Measurements from ENCODE around the gene JKAMP. TPM values are rescaled to one million over a fixed set of nuclear protein-coding genes. Genes with fewer than 3 reads are reported as not detected.

JKAMP gene
- total RNA-seq, 1 experiment from 2014 or later = 46.5 TPM

GRCh38 chr14:59530349-59530748 is 46.0 kb downstream of the JKAMP start:
- ChIA-PET CTCF (no interaction called here), RAD21 (ENCODE audit: low non-redundant PET in 1 of 2, low total read pairs in 2 of 2, uncharacterized antibody in 2 of 2, unreplicated experiment in 2 of 2) (no interaction called here), POLR2A (no interaction called here)
- Histone ChIP-seq H3K9me3 (ENCODE audit: control insufficient read depth in 1 of 2, insufficient read depth in 1 of 2, low read depth in 1 of 2, low read length in 2 of 2) (0 out of 4 replicates have a peak, but pooled peaks cover 0 to 4% of the 10 kb centered on the region in 2 experiments), H3K27ac (ENCODE audit: low read depth, low read length) (no peak overlapping the region), H3K36me3 (ENCODE audit: control insufficient read depth in 1 of 2, insufficient read depth in 2 of 2, low read length in 2 of 2) (no peaks in the 10 kb centered on the region), H3K27me3 (ENCODE audit: insufficient read depth, low read length) (no peaks in the 10 kb centered on the region), H2AFZ (ENCODE audit: low read depth, low read length, poor library complexity, severe bottlenecking) (no peak overlapping the region), H3K4me1 (ENCODE audit: control insufficient read depth in 1 of 2, insufficient read depth in 2 of 2, low read length in 2 of 2) (no peaks in the 10 kb centered on the region), H4K20me1 (ENCODE audit: insufficient read depth) (no peaks in the 10 kb centered on the region), H3K4me3 (replicated peaks in 1 of 2; ENCODE audit: low read depth in 1 of 2, low read length in 2 of 2) (no peak overlapping the region), H3K79me2 (ENCODE audit: insufficient read depth, low read length) (no peaks in the 10 kb centered on the region), H3K9ac (ENCODE audit: low read length) (no peak overlapping the region), H3K4me2 (ENCODE audit: low read length) (no peak overlapping the region), H3K9me2 (ENCODE audit: insufficient read depth) (no peaks in the 10 kb centered on the region)
- intact Hi-C loops (cut with micrococcal nuclease) = no loop called here
- TF ChIP-seq SRF (IDR thresholded peaks at IDR 0.05; ENCODE audit: low read depth) (no peak), FOSL1 (IDR thresholded peaks at IDR 0.05; ENCODE audit: low read depth) (no peak), ZBTB33 (IDR thresholded peaks at IDR 0.05; ENCODE audit: extremely low read depth, insufficient replicate concordance, low read length) (no peak), JUND (IDR thresholded peaks at IDR 0.05) (no peak), CBX3 (IDR thresholded peaks at IDR 0.05; ENCODE audit: low read depth) (no peak), EGR1 (IDR thresholded peaks at IDR 0.05; ENCODE audit: low read depth) (no peak), YY1 (IDR thresholded peaks at IDR 0.05; ENCODE audit: extremely low read depth, insufficient replicate concordance, low read depth, low read length) (no peak), EZH2phosphoT487 (IDR thresholded peaks at IDR 0.05; ENCODE audit: borderline replicate concordance) (no peak)
- TF ChIP-seq, protein P1, sequence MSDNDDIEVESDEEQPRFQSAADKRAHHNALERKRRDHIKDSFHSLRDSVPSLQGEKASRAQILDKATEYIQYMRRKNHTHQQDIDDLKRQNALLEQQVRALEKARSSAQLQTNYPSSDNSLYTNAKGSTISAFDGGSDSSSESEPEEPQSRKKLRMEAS (IDR thresholded peaks at IDR 0.05) = no peak
- BruUV-seq (replicated peaks) = no TSS peak
- no peak for DNase-seq (ENCODE audit: low read depth, low spot score)
- ATAC-seq = no peak

GRCh38 chr14:59532419-59532818 is 48.1 kb downstream of the JKAMP start:
- Histone ChIP-seq H4K20me1 (ENCODE audit: insufficient read depth) (no peaks in the 10 kb centered on the region), H3K9me2 (ENCODE audit: insufficient read depth) (no peaks in the 10 kb centered on the region), H3K9me3 (ENCODE audit: control insufficient read depth in 1 of 2, insufficient read depth in 1 of 2, low read depth in 1 of 2, low read length in 2 of 2) (0 out of 4 replicates have a peak, but pooled peaks cover 0 to 4% of the 10 kb centered on the region in 2 experiments), H3K9ac (ENCODE audit: low read length) (no peak overlapping the region), H3K27ac (ENCODE audit: low read depth, low read length) (no peak overlapping the region), H3K4me2 (ENCODE audit: low read length) (no peak overlapping the region), H3K36me3 (ENCODE audit: control insufficient read depth in 1 of 2, insufficient read depth in 2 of 2, low read length in 2 of 2) (no peaks in the 10 kb centered on the region), H3K27me3 (ENCODE audit: insufficient read depth, low read length) (no peaks in the 10 kb centered on the region), H3K4me1 (ENCODE audit: control insufficient read depth in 1 of 2, insufficient read depth in 2 of 2, low read length in 2 of 2) (no peaks in the 10 kb centered on the region), H2AFZ (ENCODE audit: low read depth, low read length, poor library complexity, severe bottlenecking) (no peak overlapping the region), H3K4me3 (replicated peaks in 1 of 2; ENCODE audit: low read depth in 1 of 2, low read length in 2 of 2) (no peak overlapping the region), H3K79me2 (ENCODE audit: insufficient read depth, low read length) (no peaks in the 10 kb centered on the region)
- no TSS peak for BruUV-seq (replicated peaks)
- intact Hi-C loops (cut with micrococcal nuclease) = no loop called here
- POLR2A ChIA-PET = no interaction called here
- ATAC-seq = no peak
- RAD21 ChIA-PET (ENCODE audit: low non-redundant PET in 1 of 2, low total read pairs in 2 of 2, uncharacterized antibody in 2 of 2, unreplicated experiment in 2 of 2) = no interaction called here
- CTCF ChIA-PET = no interaction called here
- no peak for DNase-seq (ENCODE audit: low read depth, low spot score)
- TF ChIP-seq RAD21 (IDR thresholded peaks at IDR 0.05; ENCODE audit: low read depth) = no peak
- TF ChIP-seq, protein P1 (IDR thresholded peaks at IDR 0.05) = no peak
- no peak for TF ChIP-seq POLR2A (IDR thresholded peaks at IDR 0.05; ENCODE audit: borderline replicate concordance, extremely low read depth, insufficient read depth, insufficient read length)
- no peak for TF ChIP-seq CBX3 (IDR thresholded peaks at IDR 0.05; ENCODE audit: low read depth)
- no peak for TF ChIP-seq EGR1 (IDR thresholded peaks at IDR 0.05; ENCODE audit: low read depth)
- TF ChIP-seq, protein P2, sequence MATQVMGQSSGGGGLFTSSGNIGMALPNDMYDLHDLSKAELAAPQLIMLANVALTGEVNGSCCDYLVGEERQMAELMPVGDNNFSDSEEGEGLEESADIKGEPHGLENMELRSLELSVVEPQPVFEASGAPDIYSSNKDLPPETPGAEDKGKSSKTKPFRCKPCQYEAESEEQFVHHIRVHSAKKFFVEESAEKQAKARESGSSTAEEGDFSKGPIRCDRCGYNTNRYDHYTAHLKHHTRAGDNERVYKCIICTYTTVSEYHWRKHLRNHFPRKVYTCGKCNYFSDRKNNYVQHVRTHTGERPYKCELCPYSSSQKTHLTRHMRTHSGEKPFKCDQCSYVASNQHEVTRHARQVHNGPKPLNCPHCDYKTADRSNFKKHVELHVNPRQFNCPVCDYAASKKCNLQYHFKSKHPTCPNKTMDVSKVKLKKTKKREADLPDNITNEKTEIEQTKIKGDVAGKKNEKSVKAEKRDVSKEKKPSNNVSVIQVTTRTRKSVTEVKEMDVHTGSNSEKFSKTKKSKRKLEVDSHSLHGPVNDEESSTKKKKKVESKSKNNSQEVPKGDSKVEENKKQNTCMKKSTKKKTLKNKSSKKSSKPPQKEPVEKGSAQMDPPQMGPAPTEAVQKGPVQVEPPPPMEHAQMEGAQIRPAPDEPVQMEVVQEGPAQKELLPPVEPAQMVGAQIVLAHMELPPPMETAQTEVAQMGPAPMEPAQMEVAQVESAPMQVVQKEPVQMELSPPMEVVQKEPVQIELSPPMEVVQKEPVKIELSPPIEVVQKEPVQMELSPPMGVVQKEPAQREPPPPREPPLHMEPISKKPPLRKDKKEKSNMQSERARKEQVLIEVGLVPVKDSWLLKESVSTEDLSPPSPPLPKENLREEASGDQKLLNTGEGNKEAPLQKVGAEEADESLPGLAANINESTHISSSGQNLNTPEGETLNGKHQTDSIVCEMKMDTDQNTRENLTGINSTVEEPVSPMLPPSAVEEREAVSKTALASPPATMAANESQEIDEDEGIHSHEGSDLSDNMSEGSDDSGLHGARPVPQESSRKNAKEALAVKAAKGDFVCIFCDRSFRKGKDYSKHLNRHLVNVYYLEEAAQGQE (IDR thresholded peaks at IDR 0.05; ENCODE audit: low read depth) = no peak
- no peak for TF ChIP-seq ZNF274 (IDR thresholded peaks at IDR 0.05; ENCODE audit: low read depth, low read length)
- no peak for TF ChIP-seq TCF7L2 (IDR thresholded peaks at IDR 0.05; ENCODE audit: borderline replicate concordance, extremely low read depth, insufficient read depth, insufficient read length)
- TF ChIP-seq SRF (IDR thresholded peaks at IDR 0.05; ENCODE audit: low read depth) = no peak
- no peak for TF ChIP-seq SIN3A (IDR thresholded peaks at IDR 0.05; ENCODE audit: low read depth)
- no peak for TF ChIP-seq FOSL1 (IDR thresholded peaks at IDR 0.05; ENCODE audit: low read depth)

All from HCT116 (cell line).